DND-41 (cell line): ENCODE results near the gene MOV10L1.

ENCODE experiments used
- EZH2 ChIP-seq: IDR thresholded peaks from 3 replicates; pipeline ENCODE4 v1.6.1; 2012; ENCODE audit warnings: borderline replicate concordance, low read depth, mild to moderate bottlenecking, moderate library complexity, low read length, inconsistent platforms; ENCODE audit not compliant: severe bottlenecking
- TF ChIP-seq, protein P1 (sequence below): IDR thresholded peaks from 2 replicates; pipeline ENCODE4 v1.5.1; 2012; ENCODE audit warnings: borderline replicate concordance, low read length, moderate library complexity, mild to moderate bottlenecking; ENCODE audit not compliant: poor library complexity, severe bottlenecking; ENCODE audit errors: extremely low read depth

DNA sequence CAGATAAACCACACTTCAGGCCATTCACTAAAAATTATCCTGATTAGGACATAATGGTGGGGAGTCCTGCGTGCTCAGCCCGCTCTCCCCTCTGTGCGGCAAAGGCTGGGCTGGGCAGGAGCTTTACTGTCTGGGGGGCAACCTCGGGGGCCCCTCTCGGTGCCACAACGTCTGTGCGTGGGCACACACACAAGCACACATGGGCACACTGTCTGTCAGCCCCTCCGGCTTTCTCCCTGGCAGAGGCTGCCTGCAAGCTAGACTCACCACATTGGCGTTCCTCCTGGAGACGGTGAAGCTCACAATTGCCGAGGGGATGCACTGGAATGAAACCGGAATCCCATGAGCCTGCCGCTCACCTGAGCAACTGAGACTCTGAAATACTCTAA is 9.7 kb upstream of the MOV10L1 start:
- TF ChIP-seq, protein P1, sequence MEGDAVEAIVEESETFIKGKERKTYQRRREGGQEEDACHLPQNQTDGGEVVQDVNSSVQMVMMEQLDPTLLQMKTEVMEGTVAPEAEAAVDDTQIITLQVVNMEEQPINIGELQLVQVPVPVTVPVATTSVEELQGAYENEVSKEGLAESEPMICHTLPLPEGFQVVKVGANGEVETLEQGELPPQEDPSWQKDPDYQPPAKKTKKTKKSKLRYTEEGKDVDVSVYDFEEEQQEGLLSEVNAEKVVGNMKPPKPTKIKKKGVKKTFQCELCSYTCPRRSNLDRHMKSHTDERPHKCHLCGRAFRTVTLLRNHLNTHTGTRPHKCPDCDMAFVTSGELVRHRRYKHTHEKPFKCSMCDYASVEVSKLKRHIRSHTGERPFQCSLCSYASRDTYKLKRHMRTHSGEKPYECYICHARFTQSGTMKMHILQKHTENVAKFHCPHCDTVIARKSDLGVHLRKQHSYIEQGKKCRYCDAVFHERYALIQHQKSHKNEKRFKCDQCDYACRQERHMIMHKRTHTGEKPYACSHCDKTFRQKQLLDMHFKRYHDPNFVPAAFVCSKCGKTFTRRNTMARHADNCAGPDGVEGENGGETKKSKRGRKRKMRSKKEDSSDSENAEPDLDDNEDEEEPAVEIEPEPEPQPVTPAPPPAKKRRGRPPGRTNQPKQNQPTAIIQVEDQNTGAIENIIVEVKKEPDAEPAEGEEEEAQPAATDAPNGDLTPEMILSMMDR, result no peak
- no peak for TF ChIP-seq EZH2
